GM12801 (cell line): Measurements from ENCODE around the gene ZFC3H1.

Source experiments
- CTCF ChIP-seq: IDR thresholded peaks from one replicate; pipeline ENCODE4 v1.5.1; 2011; ENCODE audit warnings: control low read depth; ENCODE audit not compliant: insufficient read length; ENCODE audit errors: extremely low read depth

Gene ZFC3H1

GRCh38 chr12:71662849-71663560 is 643 bp downstream of the ZFC3H1 start:
- TF ChIP-seq CTCF: no peak

- no peak for TF ChIP-seq CTCF
Observed at GRCh38 chr12:71661977-71662530, 1.6 kb downstream of the ZFC3H1 start.

- no peak for TF ChIP-seq CTCF
Observed at GRCh38 chr12:71656740-71657139, 6.9 kb downstream of the ZFC3H1 start.

GRCh38 chr12:71655907-71656306 is 7.7 kb downstream of the ZFC3H1 start:
- TF ChIP-seq CTCF: no peak

- no peak for TF ChIP-seq CTCF
Observed at GRCh38 chr12:71655495-71655894, 8.2 kb downstream of the ZFC3H1 start.

- no peak for TF ChIP-seq CTCF
Observed at GRCh38 chr12:71654200-71654599, 9.4 kb downstream of the ZFC3H1 start.

GRCh38 chr12:71653137-71653536 is 10.5 kb downstream of the ZFC3H1 start:
- TF ChIP-seq CTCF: no peak
